Islet precursor cell (in vitro differentiated cells): ENCODE data around the gene PHOSPHO1.
"Not testable (repeated sequence)": the region's sequence is repeated elsewhere in the genome, so short reads cannot be mapped to it uniquely, and the experiment has no call there.

Experiments
- DNase-seq: peaks from one replicate; pipeline ENCODE4 v3.0.0-alpha.2; 2018

Gene PHOSPHO1, protein sequence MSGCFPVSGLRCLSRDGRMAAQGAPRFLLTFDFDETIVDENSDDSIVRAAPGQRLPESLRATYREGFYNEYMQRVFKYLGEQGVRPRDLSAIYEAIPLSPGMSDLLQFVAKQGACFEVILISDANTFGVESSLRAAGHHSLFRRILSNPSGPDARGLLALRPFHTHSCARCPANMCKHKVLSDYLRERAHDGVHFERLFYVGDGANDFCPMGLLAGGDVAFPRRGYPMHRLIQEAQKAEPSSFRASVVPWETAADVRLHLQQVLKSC

DNA sequence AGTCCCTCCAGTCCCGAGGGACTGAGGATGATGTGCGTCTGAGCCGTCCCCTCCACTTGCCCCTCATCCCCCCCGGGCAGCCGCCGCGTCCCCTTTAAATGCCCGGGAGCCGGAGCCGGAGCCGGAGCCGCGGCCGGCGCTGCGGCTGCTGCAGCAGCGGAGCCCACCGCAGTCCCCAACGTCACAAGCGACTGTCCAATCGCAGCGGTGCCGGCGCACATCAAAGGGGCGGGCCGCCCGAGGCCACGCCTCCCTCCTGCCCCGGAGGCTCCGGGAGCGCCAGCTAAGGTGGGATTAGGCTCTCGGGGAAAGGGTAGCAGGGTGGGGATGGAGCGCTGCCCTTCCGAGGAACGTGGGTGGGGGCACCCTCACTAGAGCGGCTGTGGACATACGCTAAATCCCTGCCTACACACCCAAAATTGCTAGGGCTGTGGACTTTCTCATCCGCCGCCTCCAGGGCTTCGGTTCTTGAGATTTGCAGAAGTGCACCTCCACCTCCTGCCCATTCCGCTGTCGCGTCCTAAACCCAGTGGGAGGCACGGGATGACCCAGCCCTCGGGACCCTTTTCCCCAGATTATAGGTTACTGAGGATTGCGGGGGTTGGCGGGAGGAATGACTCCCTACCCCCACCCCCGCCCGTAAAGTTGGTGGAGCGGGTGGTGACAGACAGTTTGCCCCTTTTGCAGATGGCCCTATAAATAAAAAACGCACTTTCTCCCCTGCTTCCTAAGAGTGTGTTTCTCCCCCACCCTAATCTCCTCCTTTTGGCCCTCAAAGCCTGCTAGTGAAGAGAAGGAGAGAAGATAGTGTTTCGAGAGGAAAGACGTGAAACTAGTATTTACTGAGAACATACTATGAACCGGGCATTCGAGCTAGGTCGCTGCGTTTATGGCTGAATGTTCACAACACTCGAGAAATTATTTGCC lies at the start of gene PHOSPHO1:
TSS of gene PHOSPHO1 (minus strand) at position 152 of the 927 bp plus-strand sequence. CDS start 4,096 bp downstream, outside the sequence.
- DNase-seq, result peak; percentile 96

DNA sequence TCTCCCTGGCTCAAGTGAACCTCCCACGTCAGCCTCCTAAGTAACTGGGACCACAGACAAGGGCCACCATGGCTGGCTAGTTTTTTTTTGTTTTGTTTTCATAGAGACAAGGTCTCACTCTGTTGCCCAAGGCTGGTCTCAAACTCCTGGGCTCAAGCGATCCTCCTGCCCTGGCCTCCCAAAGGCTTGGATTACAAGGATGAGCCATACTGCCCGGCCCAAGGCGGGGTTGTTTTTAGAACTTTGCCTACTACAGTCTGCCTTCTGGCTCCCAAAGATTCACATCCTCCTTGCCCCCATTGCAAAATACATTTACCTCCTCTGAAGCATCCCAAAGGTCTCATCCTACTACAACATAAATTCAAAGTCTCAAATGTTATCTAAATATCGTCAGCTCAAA lies 49.5 kb upstream of the PHOSPHO1 start:
- DNase-seq, result peak; percentile 22

DNA sequence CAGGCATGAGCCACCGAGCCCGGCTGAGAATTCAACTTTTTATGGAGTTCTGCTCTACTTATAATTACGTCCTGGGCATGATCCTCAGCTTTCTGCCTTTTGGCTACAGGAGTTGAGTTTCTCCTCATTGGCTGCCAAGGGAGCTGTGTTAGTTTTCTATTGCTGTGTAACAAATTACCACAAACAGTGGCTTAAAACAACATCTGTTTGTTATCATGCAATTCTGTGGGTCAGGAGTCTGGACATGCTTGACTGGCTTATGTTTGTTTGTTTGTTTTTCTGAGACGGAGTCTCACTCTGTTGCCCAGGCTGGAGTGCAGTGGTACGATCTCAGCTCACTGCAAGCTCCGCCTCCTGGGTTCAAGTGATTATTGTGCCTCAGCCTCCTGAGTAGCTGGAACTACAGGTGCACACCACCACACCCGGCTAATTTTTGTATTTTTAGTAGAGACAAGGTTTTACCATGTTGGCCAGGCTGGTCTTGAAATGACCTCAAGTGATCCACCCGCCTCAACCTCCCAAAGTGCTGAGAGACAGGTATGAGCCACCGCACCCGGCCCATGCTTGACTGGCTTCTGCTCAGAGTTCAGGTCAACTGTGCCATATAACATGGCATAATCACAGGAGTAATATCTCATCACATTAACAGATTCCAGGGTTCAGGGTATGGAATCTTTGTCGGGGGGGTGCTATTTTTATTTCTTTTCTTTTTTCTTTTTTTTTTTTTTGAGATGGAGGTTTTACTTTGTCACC lies 48.9 kb upstream of the PHOSPHO1 start:
- peak; percentile 28 for DNase-seq

DNA sequence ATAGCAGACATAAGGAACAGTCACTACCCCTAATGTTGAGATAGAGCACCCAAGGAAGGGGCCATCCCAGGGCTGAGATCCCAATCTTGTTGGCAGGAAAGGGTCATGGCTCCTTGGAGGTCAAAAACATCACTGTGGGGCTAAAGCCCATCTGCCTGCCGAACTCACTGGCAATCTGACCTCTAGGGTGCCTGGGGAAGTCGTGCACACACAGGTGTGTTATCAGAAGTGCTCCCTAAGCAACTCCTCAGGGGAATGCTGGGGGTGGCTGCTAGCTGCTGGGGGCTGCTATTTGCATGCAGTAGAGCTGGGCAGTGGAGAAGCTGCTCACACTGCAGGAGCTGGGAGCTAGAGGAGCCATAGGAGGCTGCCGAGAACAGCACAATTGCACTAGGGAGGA lies 47.5 kb upstream of the PHOSPHO1 start:
- peak; percentile 56 for DNase-seq

DNA sequence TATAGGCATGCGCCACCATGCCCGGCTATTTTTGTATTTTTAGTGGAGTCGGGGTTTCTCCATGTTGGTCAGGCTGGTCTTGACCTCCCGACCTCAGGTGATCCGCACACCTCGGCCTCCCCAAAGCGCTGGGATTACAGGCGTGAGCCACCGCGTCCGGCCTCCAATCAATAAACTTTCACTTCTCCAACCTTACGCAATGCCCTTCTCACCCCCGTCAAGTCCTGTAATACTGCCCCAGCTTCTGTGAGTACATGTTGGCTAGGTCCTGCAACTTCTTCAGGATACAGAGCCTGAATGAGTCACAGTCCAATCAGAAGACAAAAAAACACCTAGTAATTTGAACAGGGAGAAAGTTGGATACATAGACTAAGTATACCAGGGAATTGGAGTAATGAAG lies 47.1 kb upstream of the PHOSPHO1 start:
- peak; percentile 23 for DNase-seq

DNA sequence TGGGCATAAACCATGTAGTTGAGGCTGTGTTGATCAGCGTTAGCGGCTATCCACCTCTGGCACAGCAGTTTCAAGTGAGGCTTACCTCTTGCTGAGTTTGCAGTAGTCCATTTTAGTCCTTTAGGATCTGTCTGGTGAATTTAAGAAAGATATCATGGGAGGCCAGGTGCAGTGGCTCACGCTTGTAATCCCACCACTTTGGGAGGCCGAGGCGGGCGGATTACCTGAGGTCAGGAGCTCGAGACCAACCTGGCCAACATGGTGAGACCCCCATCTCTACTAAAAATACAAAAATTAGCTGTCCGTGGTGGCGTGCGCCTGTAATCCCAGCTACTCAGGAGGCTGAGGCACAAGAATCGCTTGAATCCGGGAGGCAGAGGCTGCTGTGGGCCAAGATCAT lies 45.4 kb upstream of the PHOSPHO1 start:
- peak; percentile 38 for DNase-seq

DNA sequence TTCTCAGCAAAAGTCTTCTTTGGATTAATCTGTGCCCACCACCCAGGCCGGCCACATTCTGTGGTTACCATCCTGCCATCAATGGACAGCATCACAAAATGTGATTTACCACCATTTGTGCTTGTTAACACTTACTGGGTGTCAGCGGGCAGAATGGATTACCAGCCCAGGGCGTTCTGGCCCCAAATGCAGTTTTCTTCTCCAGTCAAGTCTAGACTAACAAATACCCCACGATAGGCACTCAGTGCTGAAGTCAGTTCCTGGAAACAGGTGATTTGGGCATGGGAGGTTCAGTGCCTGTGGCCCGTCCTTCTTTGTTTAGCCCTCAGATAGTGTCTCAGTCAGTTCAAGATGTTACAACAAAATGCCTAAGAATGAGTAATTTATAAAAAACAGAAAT lies 38.8 kb upstream of the PHOSPHO1 start:
- no peak for DNase-seq

DNA sequence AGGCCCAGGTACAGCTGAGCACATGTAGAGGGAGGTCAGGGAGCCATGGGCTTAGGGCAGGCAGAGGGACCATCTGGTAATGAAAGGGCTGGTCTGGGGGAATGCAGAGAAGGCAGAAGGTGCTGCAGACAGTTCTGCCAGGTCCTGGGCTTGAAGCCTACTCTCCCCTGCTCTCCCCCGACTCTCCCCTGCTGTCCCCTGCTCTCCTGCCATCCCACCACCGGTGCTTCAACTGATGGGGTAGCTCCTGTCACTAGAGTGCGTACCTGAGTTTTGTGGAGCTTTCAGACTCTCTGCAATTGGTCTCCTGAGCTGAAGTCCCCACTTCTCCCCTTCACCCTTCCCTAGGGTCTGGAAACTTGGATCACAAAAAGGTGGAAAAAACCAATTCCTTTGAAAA lies 37.3 kb upstream of the PHOSPHO1 start:
- no peak for DNase-seq

DNA sequence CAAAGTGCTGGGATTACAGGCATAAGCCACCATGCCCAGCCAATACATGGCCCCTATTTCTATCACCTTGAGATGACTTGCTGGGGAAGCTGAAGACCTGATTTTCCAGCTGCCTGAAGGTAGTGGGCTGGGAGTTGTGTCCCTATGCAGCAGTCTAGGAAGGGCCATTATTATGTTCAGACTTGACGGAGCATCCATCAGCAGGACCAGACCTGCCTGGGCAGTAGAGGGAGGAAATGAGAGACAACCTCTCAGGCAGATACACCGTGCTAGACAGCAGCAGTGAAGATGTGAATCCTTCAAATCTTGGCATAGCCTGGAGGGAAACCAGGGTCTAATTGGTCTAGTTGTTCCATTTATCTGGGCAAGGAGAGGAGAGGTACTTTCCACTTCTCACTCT lies 35.6 kb upstream of the PHOSPHO1 start:
- peak; percentile 61 for DNase-seq

DNA sequence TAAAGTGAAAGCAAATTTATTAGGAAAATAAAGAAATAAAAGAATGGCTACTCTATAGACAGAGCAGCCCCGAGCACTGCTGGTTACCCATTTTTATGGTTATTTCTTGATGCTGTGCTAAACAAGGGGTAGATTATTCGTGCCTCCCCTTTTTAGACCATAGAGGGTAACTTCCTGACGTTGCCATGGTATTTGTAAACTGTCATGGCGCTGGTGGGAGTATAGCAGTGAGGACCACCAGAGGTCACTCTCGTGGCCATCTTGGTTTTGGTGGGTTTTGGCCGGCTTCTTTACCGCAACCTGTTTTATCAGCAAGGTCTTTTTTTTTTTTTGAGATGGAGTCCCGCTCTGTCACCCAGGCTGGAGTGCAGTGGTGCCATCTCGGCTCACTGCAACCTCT lies 31.0 kb upstream of the PHOSPHO1 start:
- not testable (repeated sequence) for DNase-seq

DNA sequence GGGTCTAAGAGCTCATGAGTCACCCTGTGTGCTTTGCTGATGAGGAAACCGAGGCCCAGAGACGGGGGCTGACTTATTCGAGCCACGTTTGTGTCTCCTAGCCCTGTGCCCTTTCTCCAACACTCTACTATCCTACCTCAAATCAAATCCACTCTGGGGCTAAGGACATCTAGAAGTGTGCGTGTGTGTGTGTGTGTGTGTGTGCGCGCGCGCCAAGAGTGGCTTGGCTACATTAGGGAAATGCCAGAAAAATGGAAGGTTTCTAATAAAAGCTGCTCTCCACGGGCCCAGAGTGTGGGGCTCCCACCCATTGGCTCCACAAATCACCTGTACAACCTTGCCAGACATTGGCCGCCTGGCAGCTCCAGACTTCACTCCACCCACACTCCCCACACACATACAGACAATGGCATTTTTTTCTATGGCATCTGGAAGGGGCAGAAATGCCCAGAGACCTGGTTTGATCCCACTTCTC lies 30.3 kb upstream of the PHOSPHO1 start:
- peak; percentile 61 for DNase-seq

DNA sequence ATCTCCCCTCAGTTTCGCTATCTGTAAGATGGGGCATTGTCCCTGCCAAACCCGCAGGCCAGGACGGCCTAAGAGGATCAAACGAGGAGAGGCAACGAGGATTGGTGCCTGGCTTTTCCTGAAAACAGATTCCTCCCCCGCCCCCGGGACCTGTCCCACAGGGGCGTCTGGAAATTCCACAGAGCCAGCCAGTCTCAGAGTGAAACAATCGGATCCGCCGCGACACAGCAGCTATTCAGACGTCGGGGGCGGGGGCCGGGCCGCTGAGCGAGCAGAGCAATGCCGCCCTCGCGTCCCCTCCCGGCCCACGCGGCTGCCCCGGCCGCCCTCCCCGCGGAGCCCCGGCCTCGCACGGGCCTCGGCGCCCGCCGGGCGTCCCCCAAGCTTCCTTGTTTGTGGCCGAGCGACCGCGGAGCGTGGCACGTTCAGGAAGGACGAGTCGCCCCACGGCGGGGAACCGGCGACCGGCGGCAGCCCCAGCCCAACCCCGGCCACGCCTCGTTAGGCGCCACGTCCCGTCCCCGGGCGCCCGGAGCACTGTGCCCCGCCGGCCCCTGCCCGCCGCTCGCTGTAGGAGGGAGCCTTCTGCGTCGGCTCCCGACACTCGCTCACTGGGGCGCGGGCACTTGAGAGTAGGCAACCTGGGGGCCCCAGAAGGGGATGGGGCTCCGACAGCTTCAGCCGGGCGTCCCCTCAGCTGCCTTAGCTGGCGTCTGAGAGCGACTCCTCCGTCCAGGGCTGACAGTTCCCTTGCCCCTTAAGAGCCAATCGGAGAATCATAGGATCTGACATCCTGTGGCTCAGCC lies 29.6 kb upstream of the PHOSPHO1 start:
- DNase-seq, result peak; percentile 99

DNA sequence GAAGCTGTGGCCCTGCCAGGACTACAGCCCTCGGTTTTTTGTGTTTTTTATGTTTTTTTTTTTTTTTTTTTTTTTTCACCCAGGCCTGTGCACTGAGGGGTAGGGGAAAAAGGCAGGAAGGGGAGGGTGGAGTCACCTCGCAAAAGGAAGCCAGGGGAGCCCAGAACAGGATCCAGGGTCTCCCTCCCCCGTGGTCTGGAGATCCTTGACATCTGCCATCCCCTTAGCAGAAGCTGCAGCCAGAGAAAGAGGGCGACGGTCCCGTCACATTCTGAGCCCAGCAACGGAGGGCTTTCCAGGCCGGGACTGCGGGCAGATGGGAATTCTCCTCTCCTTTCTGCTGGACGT lies 29.1 kb upstream of the PHOSPHO1 start:
- no peak for DNase-seq

DNA sequence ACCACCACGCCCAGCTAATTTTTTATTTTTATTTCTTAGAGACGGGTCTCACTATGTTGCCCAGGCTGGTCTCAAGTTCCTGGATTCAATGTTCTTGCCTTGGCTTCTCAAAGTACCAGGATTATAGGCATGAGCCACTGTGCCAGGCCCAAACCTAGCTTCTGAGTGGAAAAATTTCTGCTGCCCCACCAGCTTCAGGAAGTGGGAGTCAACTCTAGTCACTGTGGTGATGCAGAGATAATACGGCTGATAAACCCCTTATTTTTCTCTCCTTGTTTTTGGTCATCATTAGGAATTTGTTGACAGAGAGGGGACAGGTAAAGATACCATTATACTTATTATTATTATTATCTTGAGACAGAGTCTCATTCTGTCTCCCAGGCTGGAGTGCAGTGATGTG lies 27.8 kb upstream of the PHOSPHO1 start:
- DNase-seq, result no peak

DNA sequence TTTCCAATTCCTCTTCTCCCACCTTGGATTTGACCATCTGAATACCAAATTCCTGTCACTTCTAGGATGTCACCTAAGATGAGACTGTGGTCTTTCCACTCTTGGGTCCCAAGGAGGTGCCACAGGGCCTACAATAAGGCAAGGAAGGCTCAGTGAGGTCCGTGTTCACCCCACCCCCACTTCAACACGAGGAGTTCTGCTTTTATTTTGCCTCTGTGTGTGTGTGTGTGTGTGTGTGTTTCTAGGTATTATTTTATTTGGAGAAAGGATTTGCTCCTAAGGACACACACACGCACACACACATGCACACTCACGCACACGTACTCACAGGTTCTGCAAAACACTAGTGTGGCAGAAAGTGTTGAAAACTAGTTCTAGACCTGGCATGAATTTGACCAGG lies 24.5 kb upstream of the PHOSPHO1 start:
- no peak for DNase-seq

DNA sequence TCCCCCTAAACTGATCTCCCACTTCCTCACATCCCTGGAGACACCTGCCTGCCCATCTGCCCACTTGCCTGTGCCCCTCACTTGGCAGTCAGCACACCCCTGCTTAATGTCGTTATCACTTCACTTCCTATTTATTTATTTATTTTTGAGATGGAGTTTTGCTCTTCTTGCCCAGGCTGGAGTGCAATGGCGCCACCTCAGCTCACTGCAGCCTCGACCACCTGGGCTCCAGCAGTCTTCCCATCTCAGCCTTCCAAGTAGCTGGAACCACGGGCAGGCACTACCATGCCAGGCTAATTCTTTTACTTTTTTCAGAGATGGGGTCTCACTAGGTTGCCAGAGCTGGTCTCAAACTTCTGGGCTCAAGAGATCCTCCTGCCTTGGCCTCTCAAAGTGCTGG lies 23.5 kb upstream of the PHOSPHO1 start:
- no peak for DNase-seq

DNA sequence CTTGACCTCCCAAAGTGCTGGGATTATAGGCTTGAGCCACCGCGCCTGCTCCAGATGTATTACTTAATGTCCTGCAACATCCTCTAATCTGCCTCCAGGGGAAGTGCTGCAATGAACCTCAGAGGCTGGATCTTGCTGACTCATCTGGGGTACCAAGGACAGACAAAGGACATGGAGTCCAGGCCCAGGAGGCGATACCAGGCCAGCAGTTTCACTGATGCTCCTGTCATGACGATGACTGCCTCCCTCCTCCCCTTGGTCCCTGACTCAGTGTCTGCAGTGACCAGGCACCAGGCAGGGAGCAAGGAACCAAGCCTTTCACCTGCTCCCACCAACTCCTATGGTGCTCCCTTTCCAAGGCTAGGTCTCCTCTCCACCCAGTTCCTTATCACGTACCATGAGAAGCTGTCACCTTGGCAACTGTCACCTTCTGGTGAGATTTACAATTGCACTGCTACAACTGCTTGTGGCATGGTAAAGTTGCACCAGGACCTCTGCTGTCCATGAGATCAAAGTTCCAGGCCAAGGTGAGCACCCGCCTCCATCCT lies 21.6 kb upstream of the PHOSPHO1 start:
- DNase-seq, result peak; percentile 83

DNA sequence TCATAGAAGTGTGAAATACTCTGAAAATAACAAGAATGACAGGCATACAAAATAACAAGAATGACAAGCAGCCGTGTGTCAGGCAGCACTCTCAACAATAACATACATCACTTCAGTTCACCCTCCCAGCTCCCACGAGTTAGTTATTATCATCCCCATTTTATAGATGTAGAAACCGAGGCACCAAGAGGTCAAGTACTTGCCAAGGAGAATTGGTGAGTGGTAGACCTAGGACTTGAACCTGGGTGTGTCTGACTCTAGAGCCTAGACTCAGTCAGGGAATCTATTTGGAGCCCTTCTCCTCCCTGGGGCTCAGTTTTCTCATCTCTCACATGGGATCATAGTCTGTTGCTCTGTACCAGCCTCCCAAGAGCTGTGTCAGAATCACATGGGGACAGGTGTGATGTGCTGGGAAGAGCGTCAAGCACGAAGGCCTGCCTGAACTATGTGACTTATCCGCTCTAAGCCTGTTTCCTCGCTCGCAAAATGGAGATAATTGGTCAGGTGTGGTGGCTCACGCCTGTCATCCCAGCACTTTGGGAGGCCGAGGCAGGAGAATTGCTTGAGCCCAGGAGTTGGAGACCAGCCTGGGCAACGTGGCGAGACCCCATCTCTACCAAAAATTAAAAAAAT lies 19.4 kb upstream of the PHOSPHO1 start:
- no peak for DNase-seq

DNA sequence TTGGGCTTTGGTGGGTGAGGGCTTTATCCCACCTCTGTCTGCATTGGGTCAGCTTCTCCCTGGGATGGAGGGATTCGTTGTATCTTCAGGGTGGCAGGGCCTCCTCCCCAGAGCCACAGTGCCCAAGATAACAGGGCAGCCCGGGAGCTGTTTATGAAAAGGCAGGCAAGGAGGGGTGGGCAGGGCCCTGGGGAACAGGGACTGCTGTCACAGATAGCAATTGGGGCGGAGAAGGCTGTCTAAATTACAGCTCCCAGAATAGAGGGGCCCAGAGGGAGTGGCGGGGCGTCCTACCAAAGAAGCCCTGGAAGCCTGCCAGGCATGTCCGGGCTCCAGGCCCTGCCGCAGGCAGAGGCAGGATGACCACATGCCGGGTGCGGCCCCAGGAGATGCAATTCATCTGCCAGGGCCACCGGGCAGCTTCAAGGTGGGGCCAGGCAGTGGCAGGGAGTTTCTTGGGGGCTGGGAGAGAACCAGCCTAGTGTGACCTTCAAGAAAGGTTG lies 18.8 kb upstream of the PHOSPHO1 start:
- DNase-seq, result no peak

DNA sequence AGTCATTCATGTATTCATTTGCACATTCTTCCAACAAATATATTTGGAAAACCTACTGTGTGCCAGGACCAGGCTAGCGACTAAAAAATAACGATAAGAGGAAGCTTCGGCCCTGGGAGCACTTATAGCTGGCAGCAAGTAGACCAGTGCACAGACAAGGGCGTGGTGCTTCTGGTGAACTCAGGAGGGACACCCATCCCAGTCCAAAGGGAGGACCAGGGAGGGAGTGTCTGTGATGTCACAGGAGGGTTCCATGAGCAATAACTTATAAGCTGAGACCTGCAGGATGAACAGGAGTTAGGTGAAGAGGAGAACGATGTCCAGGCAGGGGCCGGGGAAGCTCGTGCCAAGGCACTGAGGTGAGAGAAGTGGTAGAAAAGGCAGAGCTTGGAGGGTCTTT lies 17.4 kb upstream of the PHOSPHO1 start:
- DNase-seq, result no peak

DNA sequence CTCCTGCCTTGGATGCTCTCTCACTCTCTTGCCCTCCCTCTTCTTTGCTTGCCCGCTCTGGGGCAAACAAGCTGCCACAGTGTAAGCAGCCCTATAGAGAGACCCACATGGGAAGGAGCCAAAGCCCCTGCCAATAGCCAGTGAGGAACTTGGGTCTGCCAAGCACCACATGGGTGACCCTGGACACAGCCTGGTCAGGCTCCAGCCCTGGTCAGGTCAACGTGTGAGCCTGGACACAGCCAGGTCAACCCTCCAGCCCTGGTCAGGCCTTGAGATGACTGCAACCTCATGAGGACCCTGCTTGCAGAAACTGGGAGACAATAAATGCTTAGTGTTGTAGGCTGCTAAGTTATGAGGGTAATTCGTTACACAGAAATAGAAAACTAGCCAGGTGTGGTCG lies 14.3 kb upstream of the PHOSPHO1 start:
- DNase-seq, result no peak

DNA sequence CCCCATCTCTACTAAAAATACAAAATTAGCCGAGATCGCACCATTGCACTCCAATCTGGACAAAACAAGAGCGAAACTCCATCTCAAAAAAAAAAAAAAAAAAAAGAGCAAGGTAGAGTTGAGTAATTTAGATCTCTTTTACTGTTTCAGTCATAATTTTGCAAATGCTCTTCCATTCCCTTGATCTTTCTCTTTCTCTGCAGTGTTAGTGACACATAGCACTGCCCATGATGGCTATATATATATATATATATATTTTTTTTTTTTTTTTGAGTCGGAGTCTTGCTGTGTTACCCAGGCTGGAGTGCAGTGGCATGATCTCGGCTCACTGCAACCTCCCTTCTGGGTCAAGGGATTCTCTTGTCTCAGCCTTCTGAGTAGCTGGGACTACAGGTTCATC lies 12.2 kb upstream of the PHOSPHO1 start:
- DNase-seq, result no peak
